ENCODE measurements around the gene MEIS1.

DNA sequence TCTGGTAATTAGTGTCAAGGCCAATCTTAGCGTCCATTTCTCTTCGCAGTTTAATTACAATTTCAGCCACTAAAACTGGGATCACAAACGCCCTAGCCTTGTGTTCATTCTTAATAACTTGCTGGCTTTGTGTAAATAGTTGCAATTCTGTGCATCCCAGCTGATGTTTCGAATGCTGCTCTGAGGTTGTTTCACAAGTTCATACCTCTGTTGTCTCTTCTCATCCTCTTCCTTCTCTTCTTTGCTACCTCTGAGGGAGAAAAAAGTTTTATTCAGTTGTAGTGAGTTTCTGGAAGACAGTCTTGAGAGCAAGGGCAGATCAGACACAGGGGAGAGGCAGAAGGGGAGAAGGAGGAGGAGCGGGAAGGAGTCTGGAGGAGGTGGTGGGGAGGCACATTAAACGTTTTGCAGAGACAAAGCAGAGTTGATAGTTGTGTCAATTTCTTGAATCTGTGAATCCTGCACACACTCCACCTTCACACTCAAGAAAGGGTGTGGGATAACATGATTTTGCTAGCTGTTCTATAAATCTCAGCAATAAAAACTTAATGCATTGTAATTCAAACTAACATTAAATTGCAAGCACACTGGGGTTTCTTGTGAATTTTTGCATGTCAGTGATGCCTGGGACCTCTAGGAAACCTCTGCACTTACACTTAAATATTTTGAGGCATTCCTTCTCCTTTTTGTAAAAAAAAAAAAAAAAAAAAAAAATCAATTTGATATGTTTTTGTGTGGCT lies 6.8 kb downstream of the MEIS1 start:
- TF ChIP-seq POLR2A (IDR thresholded peaks at IDR 0.05): no peak
- no peak for TF ChIP-seq POLR2AphosphoS5 (IDR thresholded peaks at IDR 0.05)
